Tibial nerve (tissue), 4 donors: Measurements from ENCODE around the gene SYT1. TPM values are rescaled to one million over a fixed set of nuclear protein-coding genes. Genes with fewer than 3 reads are reported as not detected.

Experiments used
- DNase-seq, 2 donors: peaks; one replicate each; pipeline ENCODE4 v3.0.0-alpha.2; 2019; ENCODE audit warnings: low spot score in 2 of 2
- H3K27ac ChIP-seq, 4 donors: fragments of 200-600 bp; sonication (generic) in 3 of 4; one replicate each; pipeline ENCODE4 v1.5.1; 2017 to 2019; ENCODE audit warnings: mild to moderate bottlenecking in 1 of 4
- H3K27me3 ChIP-seq, 2 donors: fragments of 200-600 bp; sonication (generic) in 1 of 2; one replicate each; pipeline versions ENCODE4 v1.5.1 to v1.6.0; 2017 to 2019
- H3K36me3 ChIP-seq, 3 donors: fragments of 200-600 bp; sonication (generic); one replicate each; pipeline ENCODE4 v1.5.1; 2018 to 2019
- H3K4me1 ChIP-seq, 4 donors: fragments of 200-600 bp; sonication (generic) in 3 of 4; one replicate each; pipeline ENCODE4 v1.5.1; 2017 to 2019
- H3K4me3 ChIP-seq, 4 donors: fragments of 200-600 bp; sonication (generic) in 3 of 4; one replicate each; pipeline ENCODE4 v1.5.1; 2017 to 2019; ENCODE audit warnings: mild to moderate bottlenecking in 1 of 4, moderate library complexity in 1 of 4
- H3K9me3 ChIP-seq, 4 donors: fragments of 200-600 bp; sonication (generic) in 3 of 4; one replicate each; pipeline ENCODE4 v1.5.1; 2017 to 2019
- CTCF ChIP-seq, 5 experiments: fragments of 200-600 bp in 3 of 5; fragments of 450-650 bp in 2 of 5; sonication (generic) in 3 of 5; IDR thresholded peaks; one replicate each; pipeline ENCODE4 v1.5.1; 2016 to 2019; ENCODE audit warnings: antibody characterized with exemption in 5 of 5, mild to moderate bottlenecking in 3 of 5, moderate library complexity in 2 of 5
- EP300 ChIP-seq, 2 donors: sonication (generic); formaldehyde crosslinking; IDR thresholded peaks; one replicate each; pipeline ENCODE4 v1.6.1; 2017; ENCODE audit warnings: antibody characterized with exemption in 2 of 2, mild to moderate bottlenecking in 1 of 2
- POLR2A ChIP-seq, 2 donors: fragments of 450-650 bp; IDR thresholded peaks; one replicate each; pipeline ENCODE4 v1.6.1; 2017; ENCODE audit warnings: antibody characterized with exemption in 2 of 2, mild to moderate bottlenecking in 2 of 2, moderate library complexity in 2 of 2
- WGBS, 2 donors: methylation state at CpG; one replicate each; pipeline ENCODE4 v1.1.5; 2018; 5-methylcytosine and 5-hydroxymethylcytosine counted together
- total RNA-seq, 4 donors: library from RNA; depleted of rRNA; stranded (reverse); fragments of >200 nt; gene quantifications; one replicate each; pipeline ENCODE4 v1.1.0, GENCODE V29; 2016

Gene SYT1
- total RNA-seq, 4 donors from 2014 or later, result 1.8 to 10.3 (median 4.7) TPM

DNA sequence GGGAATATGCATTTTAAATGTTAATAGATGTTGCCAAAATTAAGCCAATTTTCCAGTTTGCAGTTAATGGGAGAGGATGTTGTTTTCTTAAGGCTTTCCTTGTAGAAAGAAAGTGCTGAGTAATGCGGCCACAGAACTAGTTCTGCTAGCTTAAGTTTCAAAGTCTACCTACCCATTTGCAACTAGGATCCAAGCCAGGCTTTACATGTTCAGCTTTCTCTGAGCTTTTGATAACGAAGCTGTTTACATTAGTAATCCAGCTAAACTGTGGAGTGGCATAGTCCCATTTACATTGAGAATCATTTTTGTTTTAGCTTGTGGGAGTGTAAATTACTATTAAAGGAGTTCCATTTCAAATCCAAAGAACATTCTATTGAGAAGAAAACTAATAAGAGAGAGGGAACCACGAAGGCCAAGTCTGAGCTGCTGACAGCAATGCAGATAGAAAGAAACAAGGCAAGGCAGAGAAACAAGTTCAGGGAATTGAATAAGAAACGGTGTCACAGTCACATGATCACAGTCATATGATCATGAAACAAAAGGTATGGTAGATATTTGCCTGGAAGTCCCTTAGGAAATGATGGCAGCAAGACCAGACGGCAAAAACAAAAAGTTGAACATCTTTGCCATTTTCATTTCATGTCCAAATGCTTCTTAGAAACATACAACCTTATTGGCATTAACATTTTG, 551.3 kb downstream of the SYT1 start:
- no peaks in the 10 kb centered on the region for H3K36me3 ChIP-seq
- H3K9me3 ChIP-seq, result no peaks in the 10 kb centered on the region
- no peak overlapping the region for H3K4me3 ChIP-seq
- peaks cover 0 to 10% (median 0%) of the 10 kb centered on the region in 4 donors for H3K4me1 ChIP-seq
- H3K27ac ChIP-seq, result no peak overlapping the region
- no peak for TF ChIP-seq EP300 (IDR thresholded peaks at IDR 0.05)
- TF ChIP-seq CTCF (IDR thresholded peaks at IDR 0.05), result no peak
- no peak for TF ChIP-seq POLR2A (IDR thresholded peaks at IDR 0.05)
- 68 to 72% methylated on average over 5 of the region's 5 CpGs for WGBS, 2 donors
- no peaks in the 10 kb centered on the region for H3K27me3 ChIP-seq
- no peak for DNase-seq

GRCh38 chr12:79420146-79420618, 555.6 kb downstream of the SYT1 start:
- TF ChIP-seq CTCF (IDR thresholded peaks at IDR 0.05) (peak; percentile 18 to 61 (median 27)), POLR2A (IDR thresholded peaks at IDR 0.05) (no peak)
- peak overlapping the region in 2 of 4 donors; percentile 29 to 51 for H3K27ac ChIP-seq
- no peak for DNase-seq
- no peaks in the 10 kb centered on the region for H3K9me3 ChIP-seq
- peaks cover 0 to 45% (median 11%) of the 10 kb centered on the region in 4 donors for H3K4me1 ChIP-seq
- H3K27me3 ChIP-seq, result no peaks in the 10 kb centered on the region
- no peak overlapping the region for H3K4me3 ChIP-seq
- H3K36me3 ChIP-seq, result no peaks in the 10 kb centered on the region

DNA sequence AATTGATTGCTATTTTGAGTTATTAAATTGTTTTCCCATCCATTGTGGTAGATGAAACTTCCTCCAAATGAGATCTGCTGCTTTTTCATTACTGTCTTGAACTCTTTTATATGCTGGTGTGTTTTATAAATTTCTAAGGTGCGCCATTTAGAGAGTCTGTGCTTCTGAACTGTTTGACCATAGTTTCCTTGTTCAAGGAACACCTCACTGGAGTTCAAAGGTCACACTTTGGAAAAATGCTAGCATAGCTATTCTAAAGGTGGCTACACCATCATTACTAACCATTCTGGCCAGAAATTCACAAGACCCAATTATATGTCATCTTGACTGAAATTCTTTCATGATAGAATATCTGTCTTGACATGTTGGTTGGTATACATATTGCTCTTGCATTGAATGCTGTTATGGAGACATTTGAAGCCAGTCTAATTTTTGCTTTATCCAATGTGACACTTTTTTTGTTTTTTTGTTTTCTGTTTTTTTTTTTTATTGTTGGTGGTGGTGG, 556.7 kb downstream of the SYT1 start:
- no peak for TF ChIP-seq POLR2A (IDR thresholded peaks at IDR 0.05)
- no peak for TF ChIP-seq CTCF (IDR thresholded peaks at IDR 0.05)
- TF ChIP-seq EP300 (IDR thresholded peaks at IDR 0.05), result no peak
- Histone ChIP-seq H3K4me1 (peaks cover 0 to 55% (median 13%) of the 10 kb centered on the region in 4 donors), H3K4me3 (no peak overlapping the region), H3K27me3 (no peaks in the 10 kb centered on the region), H3K36me3 (no peaks in the 10 kb centered on the region), H3K27ac (peak overlapping the region in 2 of 4 donors; percentile 65 to 66), H3K9me3 (no peaks in the 10 kb centered on the region)
- DNase-seq, result no peak
- 98 to 100% methylated on average over 1 of the region's 1 CpG for WGBS, 2 donors

DNA sequence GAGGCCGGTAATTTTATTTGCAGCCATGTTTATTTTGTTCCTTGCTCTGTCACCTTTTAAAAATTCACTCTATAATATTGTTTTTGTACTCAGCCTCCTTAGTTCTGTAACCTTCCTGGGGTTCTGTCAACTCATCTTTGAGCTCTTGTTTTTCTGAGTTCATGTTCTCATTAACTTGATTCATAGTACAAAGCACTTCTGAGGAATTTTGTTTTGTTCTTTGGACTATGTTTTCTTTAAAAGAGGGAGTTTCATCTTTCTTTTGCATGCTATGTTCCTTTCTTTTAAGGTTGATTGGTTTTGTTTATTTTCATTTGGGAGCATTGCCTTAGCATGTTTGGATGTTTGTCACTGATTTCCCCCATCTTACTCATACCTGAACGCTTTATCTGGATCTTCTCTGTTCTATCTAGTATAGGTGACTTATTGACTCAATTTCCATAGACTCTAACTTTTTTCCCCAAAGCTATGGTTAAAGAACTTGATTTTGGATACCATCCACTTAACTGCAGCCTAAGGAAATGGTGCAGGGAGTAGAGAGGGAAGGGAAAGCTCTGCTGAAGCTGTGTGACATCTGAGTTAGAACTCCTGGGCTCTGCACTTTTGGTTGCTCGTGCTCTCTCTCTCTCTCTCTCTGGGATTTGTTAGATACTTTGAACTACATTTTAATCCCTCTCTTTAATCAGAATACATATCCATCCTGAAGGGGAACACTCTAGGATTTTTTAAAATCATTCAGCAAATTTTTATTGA, 557.7 kb downstream of the SYT1 start:
- TF ChIP-seq POLR2A (IDR thresholded peaks at IDR 0.05) (no peak), CTCF (IDR thresholded peaks at IDR 0.05) (no peak), EP300 (IDR thresholded peaks at IDR 0.05) (no peak)
- no peaks in the 10 kb centered on the region for H3K27me3 ChIP-seq
- H3K4me3 ChIP-seq, result no peak overlapping the region
- no peaks in the 10 kb centered on the region for H3K36me3 ChIP-seq
- no peak for DNase-seq
- no peaks in the 10 kb centered on the region for H3K9me3 ChIP-seq
- peak overlapping the region in 3 of 4 donors; percentile 3 to 66 (median 65) for H3K27ac ChIP-seq
- WGBS, 2 donors, result 68 to 73% methylated on average over 3 of the region's 3 CpGs
- H3K4me1 ChIP-seq, result peaks cover 0 to 59% (median 14%) of the 10 kb centered on the region in 4 donors

DNA sequence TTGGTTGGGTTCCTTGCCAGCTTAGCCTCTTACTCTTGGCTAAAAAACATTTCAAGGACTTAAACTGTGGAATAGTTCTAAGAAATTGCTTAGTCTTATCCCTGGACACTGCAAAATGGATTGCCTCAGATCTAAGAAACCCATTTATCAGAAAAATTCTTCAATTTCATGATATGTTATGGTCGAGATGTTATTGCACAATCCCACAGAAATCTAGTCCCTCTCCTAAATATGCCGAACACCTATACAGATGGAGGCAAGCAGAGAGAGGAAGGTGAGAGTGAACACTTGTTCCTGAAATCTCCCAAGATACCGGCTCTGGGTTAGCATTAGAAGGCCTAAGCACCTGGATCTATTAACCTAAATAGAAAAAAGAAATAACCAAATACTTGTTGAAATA, 559.0 kb downstream of the SYT1 start:
- no peaks in the 10 kb centered on the region for H3K36me3 ChIP-seq
- WGBS, 2 donors, result 93 to 96% methylated on average over 3 of the region's 3 CpGs
- DNase-seq, result no peak
- peak overlapping the region in 3 of 4 donors; percentile 7 to 66 (median 65) for H3K27ac ChIP-seq
- no peaks in the 10 kb centered on the region for H3K27me3 ChIP-seq
- no peak overlapping the region for H3K4me3 ChIP-seq
- H3K4me1 ChIP-seq, result peaks cover 0 to 59% (median 14%) of the 10 kb centered on the region in 4 donors
- no peaks in the 10 kb centered on the region for H3K9me3 ChIP-seq
- TF ChIP-seq CTCF (IDR thresholded peaks at IDR 0.05) (no peak), POLR2A (IDR thresholded peaks at IDR 0.05) (no peak)
